ENCODE data around the gene CTSC. TPM values are rescaled to one million over a fixed set of nuclear protein-coding genes. Genes with fewer than 3 reads are reported as not detected.

Gene CTSC
- total and polyA plus RNA-seq, 9 of the 15 experiments (the other 6 are each of a cell fraction or from before 2014, with no cell fraction given), result 113 to 403 (median 187) TPM

DNA sequence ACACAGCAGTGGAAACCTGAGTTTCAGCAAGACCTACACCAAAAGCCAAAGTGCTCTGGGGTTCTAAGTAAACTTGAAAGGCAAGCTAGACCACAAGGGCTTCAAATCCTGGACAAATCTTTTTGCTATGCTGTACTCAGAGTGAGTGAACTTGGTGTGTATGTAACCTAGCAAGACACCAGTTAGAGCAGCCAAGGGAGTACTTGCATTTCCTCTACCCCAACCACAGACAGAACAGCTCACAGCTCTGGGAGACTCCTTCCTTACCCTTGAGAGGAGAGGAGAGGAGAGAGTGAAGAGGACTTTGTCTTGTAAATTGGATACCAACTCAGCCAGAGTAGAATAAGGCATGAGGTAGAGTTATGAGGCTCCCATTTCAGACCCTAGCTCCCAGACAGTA, 71.4 kb downstream of the CTSC start:
- Histone ChIP-seq H3K4me2 (ENCODE audit: insufficient read depth, low read length) (no peak overlapping the region), H3K9ac (ENCODE audit: insufficient read depth in 1 of 2, low read depth in 2 of 2, low read length in 2 of 2) (no peak overlapping the region), H3K4me3 (no peak overlapping the region), H3K9me3 (replicated peaks; ENCODE audit: control insufficient read depth, insufficient read depth, low read depth, low read length) (0 out of 2 replicates have a peak, but pooled peaks cover 2% of the 10 kb centered on the region), H3K27ac (ENCODE audit: extremely low read depth, low read depth, low read length) (no peak overlapping the region), H2AFZ (ENCODE audit: low read depth, low read length) (no peak overlapping the region), H3K9me1 (ENCODE audit: control insufficient read depth, insufficient read depth, low read length) (no peaks in the 10 kb centered on the region), H3K36me3 (ENCODE audit: control insufficient read depth, insufficient read depth, low read length) (peaks cover 28% of the 10 kb centered on the region; the same call in 2 of the 3 replicates), H3K27me3 (ENCODE audit: control insufficient read depth in 2 of 2, insufficient read depth in 2 of 2, low read length in 2 of 2) (no peaks in the 10 kb centered on the region), H4K20me1 (replicated peaks; ENCODE audit: control insufficient read depth, insufficient read depth, low read length) (no peaks in the 10 kb centered on the region), H3K4me1 (replicated peaks in 1 of 2; ENCODE audit: control insufficient read depth in 2 of 2, insufficient read depth in 2 of 2, low read length in 2 of 2) (no peaks in the 10 kb centered on the region), H3K79me2 (ENCODE audit: control insufficient read depth, insufficient read depth, low read length) (no peaks in the 10 kb centered on the region)
- no peak for TF ChIP-seq EP300 (IDR thresholded peaks at IDR 0.05; ENCODE audit: low read length)
- TF ChIP-seq ZMIZ1 (IDR thresholded peaks at IDR 0.05; ENCODE audit: low read depth in 2 of 2, low read length in 2 of 2), result no peak
- TF ChIP-seq MCM7 (IDR thresholded peaks at IDR 0.05), result no peak
- no peak for TF ChIP-seq UBTF (IDR thresholded peaks at IDR 0.05; ENCODE audit: borderline replicate concordance in 1 of 2, low read depth in 2 of 2, low read length in 2 of 2)
- no peak for TF ChIP-seq FOXJ2 (tag; IDR thresholded peaks at IDR 0.05)
- TF ChIP-seq, protein P1, sequence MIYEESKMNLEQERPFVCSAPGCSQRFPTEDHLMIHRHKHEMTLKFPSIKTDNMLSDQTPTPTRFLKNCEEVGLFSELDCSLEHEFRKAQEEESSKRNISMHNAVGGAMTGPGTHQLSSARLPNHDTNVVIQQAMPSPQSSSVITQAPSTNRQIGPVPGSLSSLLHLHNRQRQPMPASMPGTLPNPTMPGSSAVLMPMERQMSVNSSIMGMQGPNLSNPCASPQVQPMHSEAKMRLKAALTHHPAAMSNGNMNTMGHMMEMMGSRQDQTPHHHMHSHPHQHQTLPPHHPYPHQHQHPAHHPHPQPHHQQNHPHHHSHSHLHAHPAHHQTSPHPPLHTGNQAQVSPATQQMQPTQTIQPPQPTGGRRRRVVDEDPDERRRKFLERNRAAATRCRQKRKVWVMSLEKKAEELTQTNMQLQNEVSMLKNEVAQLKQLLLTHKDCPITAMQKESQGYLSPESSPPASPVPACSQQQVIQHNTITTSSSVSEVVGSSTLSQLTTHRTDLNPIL (CRISPR knock-in tag; IDR thresholded peaks at IDR 0.05), result no peak
- TF ChIP-seq YBX1 (IDR thresholded peaks at IDR 0.05), result no peak
- no peak for TF ChIP-seq ZNF23 (CRISPR knock-in tag; IDR thresholded peaks at IDR 0.05)
- TF ChIP-seq XRCC3 (IDR thresholded peaks at IDR 0.05), result no peak
- no peak for TF ChIP-seq IRF9 (tag; IDR thresholded peaks at IDR 0.05)
- no peak for FAIRE-seq
- no peak for ATAC-seq
- ChIA-PET POLR2A (no interaction called here), CTCF (ENCODE audit: low intra/inter-chr PET ratio) (no interaction called here)
- in situ Hi-C loops (cut with MboI), result no loop called here
- intact Hi-C loops (cut with micrococcal nuclease), result no loop called here
- BruUV-seq (replicated peaks), result no TSS peak
- no peak for DNase-seq (ENCODE audit: extremely low read depth in 1 of 4, low spot score in 3 of 4)

All from K562 (cell line).